ENCODE data around the gene CMIP.

CMIP gene

DNA sequence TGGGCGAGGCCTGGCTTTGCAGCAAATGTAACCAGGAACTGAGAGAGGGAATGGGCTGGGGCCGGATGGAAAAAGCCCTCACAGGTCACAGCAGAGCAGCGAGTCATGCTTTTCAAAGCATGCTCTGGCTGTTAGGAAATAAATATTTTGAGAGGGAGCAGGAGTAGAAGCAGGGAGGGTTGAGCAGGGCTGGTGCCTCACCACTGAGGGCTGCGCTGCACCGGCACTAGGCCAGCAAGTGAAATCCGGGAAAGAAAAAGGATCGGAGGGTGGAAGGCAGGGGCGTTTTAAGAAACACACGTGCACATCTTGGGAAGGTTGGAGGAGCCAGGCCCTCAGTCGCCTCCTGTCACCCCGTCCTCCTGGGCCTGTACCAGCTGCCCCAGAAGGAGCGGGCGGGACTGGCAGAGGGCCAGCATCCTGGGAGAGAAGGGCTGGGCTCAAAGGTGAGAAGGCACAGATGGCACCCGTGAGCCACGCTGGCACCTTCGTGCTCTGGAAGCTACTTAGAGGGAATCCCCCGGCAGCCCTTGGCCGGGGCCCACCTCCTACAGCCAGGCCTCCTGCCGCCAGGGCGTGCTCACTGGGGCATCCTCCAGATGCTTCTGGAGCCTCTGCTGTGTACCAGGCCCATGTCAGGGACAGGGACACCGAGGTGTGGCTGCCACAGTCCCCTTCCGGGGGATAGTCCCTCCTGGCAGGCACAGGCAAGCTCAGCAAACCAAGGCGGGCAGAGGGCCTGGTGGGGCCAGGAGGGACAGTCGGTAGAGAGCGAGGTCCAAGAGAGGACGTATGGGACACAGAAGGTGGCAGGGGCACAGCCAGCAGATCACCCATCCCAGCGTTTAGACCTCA, 263.0 kb downstream of the CMIP start:
- TF ChIP-seq FOXM1 (IDR thresholded peaks at IDR 0.05; ENCODE audit: borderline replicate concordance, low read depth) (no peak), CEBPB (IDR thresholded peaks at IDR 0.05) (no peak), TAF1 (IDR thresholded peaks at IDR 0.05; ENCODE audit: low read depth) (no peak), TCF12 (IDR thresholded peaks at IDR 0.05; ENCODE audit: low read depth) (no peak), ZBTB7A (IDR thresholded peaks at IDR 0.05; ENCODE audit: low read depth) (no peak), YY1 (IDR thresholded peaks at IDR 0.05; ENCODE audit: low read depth) (no peak), EGR1 (IDR thresholded peaks at IDR 0.05) (no peak), RAD21 (IDR thresholded peaks at IDR 0.05; ENCODE audit: low read depth) (no peak), EP300 (IDR thresholded peaks at IDR 0.05; ENCODE audit: borderline replicate concordance) (no peak)
- TF ChIP-seq, protein P1, sequence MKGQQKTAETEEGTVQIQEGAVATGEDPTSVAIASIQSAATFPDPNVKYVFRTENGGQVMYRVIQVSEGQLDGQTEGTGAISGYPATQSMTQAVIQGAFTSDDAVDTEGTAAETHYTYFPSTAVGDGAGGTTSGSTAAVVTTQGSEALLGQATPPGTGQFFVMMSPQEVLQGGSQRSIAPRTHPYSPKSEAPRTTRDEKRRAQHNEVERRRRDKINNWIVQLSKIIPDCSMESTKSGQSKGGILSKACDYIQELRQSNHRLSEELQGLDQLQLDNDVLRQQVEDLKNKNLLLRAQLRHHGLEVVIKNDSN (IDR thresholded peaks at IDR 0.05): no peak
- TF ChIP-seq, protein P2, sequence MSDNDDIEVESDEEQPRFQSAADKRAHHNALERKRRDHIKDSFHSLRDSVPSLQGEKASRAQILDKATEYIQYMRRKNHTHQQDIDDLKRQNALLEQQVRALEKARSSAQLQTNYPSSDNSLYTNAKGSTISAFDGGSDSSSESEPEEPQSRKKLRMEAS (IDR thresholded peaks at IDR 0.05): no peak
- TF ChIP-seq, protein P3, sequence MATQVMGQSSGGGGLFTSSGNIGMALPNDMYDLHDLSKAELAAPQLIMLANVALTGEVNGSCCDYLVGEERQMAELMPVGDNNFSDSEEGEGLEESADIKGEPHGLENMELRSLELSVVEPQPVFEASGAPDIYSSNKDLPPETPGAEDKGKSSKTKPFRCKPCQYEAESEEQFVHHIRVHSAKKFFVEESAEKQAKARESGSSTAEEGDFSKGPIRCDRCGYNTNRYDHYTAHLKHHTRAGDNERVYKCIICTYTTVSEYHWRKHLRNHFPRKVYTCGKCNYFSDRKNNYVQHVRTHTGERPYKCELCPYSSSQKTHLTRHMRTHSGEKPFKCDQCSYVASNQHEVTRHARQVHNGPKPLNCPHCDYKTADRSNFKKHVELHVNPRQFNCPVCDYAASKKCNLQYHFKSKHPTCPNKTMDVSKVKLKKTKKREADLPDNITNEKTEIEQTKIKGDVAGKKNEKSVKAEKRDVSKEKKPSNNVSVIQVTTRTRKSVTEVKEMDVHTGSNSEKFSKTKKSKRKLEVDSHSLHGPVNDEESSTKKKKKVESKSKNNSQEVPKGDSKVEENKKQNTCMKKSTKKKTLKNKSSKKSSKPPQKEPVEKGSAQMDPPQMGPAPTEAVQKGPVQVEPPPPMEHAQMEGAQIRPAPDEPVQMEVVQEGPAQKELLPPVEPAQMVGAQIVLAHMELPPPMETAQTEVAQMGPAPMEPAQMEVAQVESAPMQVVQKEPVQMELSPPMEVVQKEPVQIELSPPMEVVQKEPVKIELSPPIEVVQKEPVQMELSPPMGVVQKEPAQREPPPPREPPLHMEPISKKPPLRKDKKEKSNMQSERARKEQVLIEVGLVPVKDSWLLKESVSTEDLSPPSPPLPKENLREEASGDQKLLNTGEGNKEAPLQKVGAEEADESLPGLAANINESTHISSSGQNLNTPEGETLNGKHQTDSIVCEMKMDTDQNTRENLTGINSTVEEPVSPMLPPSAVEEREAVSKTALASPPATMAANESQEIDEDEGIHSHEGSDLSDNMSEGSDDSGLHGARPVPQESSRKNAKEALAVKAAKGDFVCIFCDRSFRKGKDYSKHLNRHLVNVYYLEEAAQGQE (IDR thresholded peaks at IDR 0.05; ENCODE audit: low read depth): no peak

DNA sequence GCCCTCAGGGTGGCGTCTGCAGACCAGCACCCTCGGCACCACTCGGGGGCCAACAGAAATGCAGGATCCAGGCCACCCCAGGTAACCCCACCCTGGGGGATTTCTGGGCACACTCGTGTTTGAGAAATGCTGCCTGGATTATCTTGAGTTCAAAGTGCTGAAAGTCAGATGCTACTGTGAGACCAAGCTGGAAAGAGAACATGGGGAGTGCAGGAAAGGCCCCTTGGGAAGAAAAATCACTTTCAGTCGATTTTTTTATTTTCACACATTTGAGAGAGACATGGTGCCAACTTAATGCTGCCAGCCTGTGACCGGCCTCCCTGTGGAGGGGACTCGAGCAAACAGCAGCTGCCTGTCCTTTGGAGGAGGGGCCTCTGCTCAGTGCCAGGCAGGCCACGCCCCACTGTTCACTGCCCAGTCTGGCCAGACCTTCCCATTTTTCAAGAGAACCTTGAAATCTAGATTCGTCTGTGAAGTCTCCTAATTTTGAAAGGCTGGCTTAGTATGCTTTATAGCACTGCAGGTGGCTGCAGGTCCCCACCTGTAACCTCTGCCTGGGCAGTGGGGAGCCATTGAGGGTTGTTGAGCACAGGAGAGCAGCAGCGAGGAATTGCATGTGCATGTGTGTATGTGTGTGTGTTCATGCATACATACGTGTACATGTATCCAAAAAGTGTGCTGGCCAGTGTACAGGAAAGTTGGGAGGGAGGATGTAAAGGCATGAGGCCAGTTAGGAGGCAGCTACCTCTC, 263.8 kb downstream of the CMIP start:
- TF ChIP-seq, protein P3 (IDR thresholded peaks at IDR 0.05; ENCODE audit: low read depth): no peak
- TF ChIP-seq, protein P2 (IDR thresholded peaks at IDR 0.05): no peak
- no peak for TF ChIP-seq NFIC (IDR thresholded peaks at IDR 0.05)
- TF ChIP-seq ZBTB7A (IDR thresholded peaks at IDR 0.05; ENCODE audit: low read depth): no peak
- TF ChIP-seq EGR1 (IDR thresholded peaks at IDR 0.05): no peak
- no peak for TF ChIP-seq FOXM1 (IDR thresholded peaks at IDR 0.05; ENCODE audit: borderline replicate concordance, low read depth)
- TF ChIP-seq CEBPB (IDR thresholded peaks at IDR 0.05): no peak
- no peak for TF ChIP-seq TAF1 (IDR thresholded peaks at IDR 0.05; ENCODE audit: low read depth)
- TF ChIP-seq, protein P1 (IDR thresholded peaks at IDR 0.05): no peak
- TF ChIP-seq TEAD4 (IDR thresholded peaks at IDR 0.05): no peak

DNA sequence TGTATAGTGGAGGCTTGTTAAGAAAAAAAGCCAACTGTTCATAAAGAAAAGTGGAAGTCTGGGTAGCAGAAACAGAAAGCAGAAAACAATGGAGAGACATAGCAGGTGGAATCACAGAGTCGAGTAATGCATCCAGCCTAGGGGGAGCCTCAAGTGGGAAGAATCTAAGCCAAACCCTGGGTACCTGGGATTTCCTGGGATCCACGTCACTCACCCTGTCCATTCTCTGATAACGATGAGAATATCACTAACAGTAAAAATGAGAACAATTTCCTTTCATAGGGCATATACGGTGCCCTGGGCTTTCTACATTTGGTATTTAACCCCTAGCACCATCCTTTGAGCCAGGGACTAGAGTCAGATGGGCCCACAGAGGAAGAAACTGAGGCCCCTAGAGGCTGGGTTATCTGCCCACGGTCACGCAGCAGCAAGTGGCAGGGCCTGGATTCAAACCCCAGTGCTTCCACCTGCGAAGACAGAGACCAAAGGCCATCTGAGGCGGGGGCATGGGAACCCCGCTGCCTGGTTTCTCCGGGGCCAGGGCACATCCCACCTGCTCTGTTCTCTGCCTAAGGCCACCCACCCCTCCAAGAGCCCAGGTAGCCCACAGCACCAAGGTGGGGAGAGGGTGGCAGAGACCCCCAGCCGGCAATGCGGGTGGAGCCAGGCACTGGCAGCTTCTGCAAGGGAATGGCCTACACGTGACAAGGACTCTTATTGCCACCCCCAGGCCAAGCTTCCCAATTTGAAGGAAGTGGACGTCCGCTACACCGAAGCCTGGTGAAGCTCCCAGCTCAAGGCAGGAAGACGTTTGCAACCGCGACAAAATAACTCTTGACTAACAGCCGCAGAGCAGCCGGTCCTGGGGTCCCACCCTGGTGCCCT, 264.6 kb downstream of the CMIP start:
- TF ChIP-seq RAD21 (IDR thresholded peaks at IDR 0.05; ENCODE audit: low read depth): no peak
- TF ChIP-seq, protein P1 (IDR thresholded peaks at IDR 0.05): no peak

DNA sequence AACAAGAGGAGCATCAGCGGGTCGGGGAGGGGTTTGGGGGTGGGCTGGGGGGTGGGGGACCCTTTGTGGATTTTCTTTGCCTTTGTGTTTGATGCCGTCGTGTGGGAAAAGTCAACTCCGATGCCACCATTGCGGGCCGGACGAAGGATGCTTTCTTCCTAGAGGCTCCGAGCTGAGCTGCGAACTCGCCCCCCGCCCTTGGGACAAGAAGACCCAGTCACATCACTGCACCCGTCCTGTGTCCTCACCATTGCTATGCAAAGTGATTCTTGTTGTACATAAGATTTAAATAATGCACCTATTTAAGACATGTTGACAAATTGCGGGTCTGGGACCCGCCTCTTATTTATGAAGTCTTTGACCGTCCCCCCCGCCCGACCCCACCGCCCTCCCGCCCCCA, 265.4 kb downstream of the CMIP start:
- TF ChIP-seq YY1 (IDR thresholded peaks at IDR 0.05; ENCODE audit: low read depth) (no peak), EGR1 (IDR thresholded peaks at IDR 0.05) (no peak), FOXM1 (IDR thresholded peaks at IDR 0.05; ENCODE audit: borderline replicate concordance, low read depth) (no peak)

DNA sequence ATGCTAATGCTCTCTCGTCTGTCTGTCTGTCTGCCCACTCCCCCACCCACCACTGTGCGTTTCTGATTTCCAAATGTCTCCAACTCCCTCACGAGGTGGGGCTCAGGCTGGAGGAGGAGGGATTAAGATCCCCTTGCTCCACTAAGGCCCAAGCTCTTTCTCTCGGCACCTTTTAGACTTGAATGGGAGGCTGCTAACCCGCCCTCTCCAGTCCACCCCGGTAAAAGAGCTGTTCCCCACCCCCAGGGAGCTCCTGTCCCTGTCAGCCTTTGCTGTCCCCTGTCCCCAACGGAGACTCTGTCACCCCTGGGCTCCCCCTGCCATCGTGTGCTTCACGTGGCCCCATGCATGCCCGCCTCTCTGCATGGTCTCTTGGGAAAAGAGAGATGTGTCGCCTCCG, 266.0 kb downstream of the CMIP start:
- TF ChIP-seq EP300 (IDR thresholded peaks at IDR 0.05; ENCODE audit: borderline replicate concordance): no peak
- no peak for TF ChIP-seq TAF1 (IDR thresholded peaks at IDR 0.05; ENCODE audit: low read depth)
- TF ChIP-seq CREB1 (IDR thresholded peaks at IDR 0.05; ENCODE audit: low read depth): no peak
- TF ChIP-seq EGR1 (IDR thresholded peaks at IDR 0.05): no peak
- no peak for TF ChIP-seq TEAD4 (IDR thresholded peaks at IDR 0.05)
- no peak for TF ChIP-seq TCF12 (IDR thresholded peaks at IDR 0.05; ENCODE audit: low read depth)
- TF ChIP-seq, protein P1 (IDR thresholded peaks at IDR 0.05): no peak
- TF ChIP-seq NFIC (IDR thresholded peaks at IDR 0.05): no peak
- no peak for TF ChIP-seq FOXM1 (IDR thresholded peaks at IDR 0.05; ENCODE audit: borderline replicate concordance, low read depth)
- TF ChIP-seq, protein P3 (IDR thresholded peaks at IDR 0.05; ENCODE audit: low read depth): no peak
- no peak for TF ChIP-seq CEBPB (IDR thresholded peaks at IDR 0.05)
- no peak for TF ChIP-seq YY1 (IDR thresholded peaks at IDR 0.05; ENCODE audit: low read depth)
- no peak for TF ChIP-seq ZBTB7A (IDR thresholded peaks at IDR 0.05; ENCODE audit: low read depth)
- TF ChIP-seq, protein P2 (IDR thresholded peaks at IDR 0.05): no peak
- no peak for TF ChIP-seq RAD21 (IDR thresholded peaks at IDR 0.05; ENCODE audit: low read depth)
